HG02763 (cell line): Measurements from ENCODE around the gene XXYLT1.

Source experiments
- ATAC-seq: cut with Tn5 transposase; IDR thresholded peaks from one replicate; pipeline ENCODE4 v1.9.1; 2021; ENCODE audit warnings: mild to moderate bottlenecking, moderate library complexity; ENCODE audit not compliant: unreplicated experiment

Gene XXYLT1

GRCh38 chr3:195071011-195071728 lies 199.8 kb downstream of the XXYLT1 start:
- no peak for ATAC-seq

GRCh38 chr3:195070336-195070735 lies 200.6 kb downstream of the XXYLT1 start:
- ATAC-seq = no peak

GRCh38 chr3:195069501-195070251 lies 201.3 kb downstream of the XXYLT1 start:
- ATAC-seq = no peak

GRCh38 chr3:195068084-195069080 lies 202.6 kb downstream of the XXYLT1 start:
- no peak for ATAC-seq

GRCh38 chr3:195066441-195066841 lies 204.5 kb downstream of the XXYLT1 start:
- ATAC-seq = no peak

- ATAC-seq = no peak
Measured at GRCh38 chr3:195065864-195066185, 205.1 kb downstream of the XXYLT1 start.

GRCh38 chr3:195065142-195065863 lies 205.7 kb downstream of the XXYLT1 start:
- no peak for ATAC-seq

GRCh38 chr3:195064300-195064931 lies 206.5 kb downstream of the XXYLT1 start:
- no peak for ATAC-seq

GRCh38 chr3:195063581-195064193 lies 207.3 kb downstream of the XXYLT1 start:
- no peak for ATAC-seq

GRCh38 chr3:195062866-195063540 lies 208.0 kb downstream of the XXYLT1 start:
- ATAC-seq = no peak

GRCh38 chr3:195061756-195062655 lies 209.0 kb downstream of the XXYLT1 start:
- no peak for ATAC-seq

- ATAC-seq = no peak
Measured at GRCh38 chr3:195060531-195061291, 210.2 kb downstream of the XXYLT1 start.

GRCh38 chr3:195060217-195060481 lies 210.8 kb downstream of the XXYLT1 start:
- ATAC-seq = no peak

- ATAC-seq = no peak
Measured at GRCh38 chr3:195059471-195060216, 211.3 kb downstream of the XXYLT1 start.

- ATAC-seq = no peak
Measured at GRCh38 chr3:195059006-195059350, 212.0 kb downstream of the XXYLT1 start.

- ATAC-seq = no peak
Measured at GRCh38 chr3:195058336-195059005, 212.5 kb downstream of the XXYLT1 start.

GRCh38 chr3:195057716-195058115 lies 213.2 kb downstream of the XXYLT1 start:
- no peak for ATAC-seq
